Measurements from ENCODE around the gene RYR3.

RYR3 gene

DNA sequence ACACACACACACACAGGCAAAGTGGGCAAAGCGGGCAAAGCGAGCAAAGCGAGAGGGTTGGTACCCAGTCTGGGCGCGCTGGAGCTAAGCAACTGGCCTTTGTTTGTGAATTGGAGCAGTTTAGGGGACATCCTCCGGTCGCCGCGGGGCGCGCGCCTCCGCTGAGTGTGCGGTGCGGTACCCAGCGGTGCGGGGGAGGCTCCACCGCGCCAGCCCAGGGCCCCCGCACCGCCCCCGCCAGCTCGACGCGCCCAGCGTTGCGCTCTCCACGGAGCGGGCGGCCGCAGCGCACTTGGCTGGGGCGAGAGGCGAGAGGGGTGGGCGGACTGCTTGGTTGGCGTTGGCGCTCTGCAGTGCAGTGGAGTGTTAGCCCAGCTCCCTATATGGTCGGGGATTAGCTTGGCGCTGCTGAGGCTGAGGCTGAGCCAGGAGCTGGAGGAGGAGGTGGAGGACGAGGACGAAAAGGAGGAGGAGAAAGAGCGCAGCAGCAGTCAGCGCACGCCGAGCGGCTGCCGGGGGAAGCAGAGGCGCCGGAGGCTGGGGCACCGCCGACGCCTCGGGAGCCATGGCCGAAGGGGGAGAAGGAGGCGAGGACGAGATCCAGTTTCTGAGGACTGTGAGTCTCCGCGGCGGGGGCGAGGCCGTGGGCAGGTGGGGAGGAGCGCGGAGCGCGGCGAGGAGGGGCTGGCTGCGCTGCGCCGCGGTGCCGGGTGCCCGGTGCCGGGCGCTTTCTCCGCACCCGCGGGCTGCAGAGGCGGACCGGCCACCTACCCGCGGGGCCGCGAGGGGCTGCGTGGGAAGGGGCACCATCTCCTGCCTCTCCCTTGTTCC, at the start of gene RYR3:
Gene RYR3, plus strand, starts transcription at position 487 of the 831 bp plus-strand sequence. Its CDS starts 79 bp downstream, at position 566.
- no peak for DNase-seq (ENCODE audit: low read depth)

DNA sequence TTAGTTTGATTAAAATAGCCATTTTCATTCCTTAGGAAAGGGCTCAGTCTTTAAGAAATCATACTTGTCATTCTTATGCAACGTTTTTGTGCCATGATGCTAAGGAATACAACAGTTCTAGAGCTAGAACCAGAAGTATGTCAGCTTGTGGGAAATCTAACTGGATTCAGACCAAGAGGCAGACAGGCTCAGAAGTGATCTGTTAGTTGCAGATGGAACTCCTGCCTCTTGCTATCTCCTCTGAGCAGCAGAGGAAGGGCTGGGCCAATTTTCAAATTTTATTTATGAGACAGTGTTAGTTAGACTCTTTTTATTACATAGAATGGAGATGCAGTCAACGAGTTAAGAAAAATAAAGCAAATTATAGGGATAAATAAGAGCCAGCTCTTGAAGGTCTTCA, 48.5 kb upstream of the RYR3 start:
- DNase-seq (ENCODE audit: low read depth): no peak

DNA sequence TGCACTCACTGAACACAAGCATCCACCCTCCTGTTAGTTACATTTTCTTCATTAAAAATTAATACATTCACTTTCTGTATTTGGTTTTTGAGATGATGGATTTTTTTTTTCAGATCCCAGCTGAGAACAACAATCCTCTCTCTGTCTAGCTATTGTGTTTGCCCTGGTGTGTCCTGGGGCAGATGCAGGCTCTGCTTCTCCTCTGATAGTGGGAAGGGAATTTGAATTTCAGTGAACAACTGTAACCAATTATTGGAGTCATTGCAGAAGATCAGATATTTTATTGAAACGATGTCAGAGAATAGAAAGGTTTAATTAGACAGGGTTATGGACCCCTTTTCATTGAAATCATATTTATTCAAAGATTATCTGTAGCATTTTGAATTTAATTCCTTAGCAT, 33.1 kb upstream of the RYR3 start:
- no peak for DNase-seq (ENCODE audit: low read depth)

DNA sequence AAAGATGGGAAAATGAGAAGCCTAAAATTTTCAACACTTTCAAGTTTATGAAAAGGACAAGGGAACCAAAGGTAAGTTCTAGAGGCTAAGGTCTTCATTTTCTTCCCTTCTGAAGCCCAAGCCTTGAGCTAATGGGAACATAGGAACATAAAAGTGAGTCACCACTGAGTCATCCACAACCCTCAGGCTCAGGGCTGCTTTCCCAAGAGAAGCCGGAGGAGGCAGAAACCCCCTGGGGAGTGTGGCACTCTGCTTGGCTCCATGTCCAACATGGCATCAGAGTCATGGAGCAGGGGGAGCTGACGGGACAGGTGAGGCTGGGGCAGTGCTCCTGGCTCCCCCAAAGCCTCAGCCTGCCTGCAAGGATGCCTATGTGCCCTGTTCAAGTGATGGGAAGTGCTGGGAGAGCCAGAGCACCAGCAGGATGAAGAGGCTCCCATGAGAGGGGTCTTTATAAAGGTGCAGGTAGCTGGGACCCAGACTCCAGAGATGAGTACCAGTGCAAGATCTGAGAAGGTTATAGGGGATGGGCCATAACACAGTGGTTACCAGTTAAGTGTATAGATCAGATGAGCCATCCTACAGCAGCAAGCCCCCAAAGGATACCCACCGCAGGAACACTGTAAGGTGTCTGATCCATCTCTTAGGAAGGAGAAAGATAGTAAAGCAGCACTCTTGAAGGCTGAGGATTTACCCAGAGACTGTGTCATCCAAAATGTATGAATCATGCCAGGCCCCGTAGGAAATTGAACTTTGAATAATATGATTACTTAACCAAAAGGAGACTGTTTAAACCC, 31.8 kb upstream of the RYR3 start:
- peak; percentile 72 for DNase-seq (ENCODE audit: low read depth)

DNA sequence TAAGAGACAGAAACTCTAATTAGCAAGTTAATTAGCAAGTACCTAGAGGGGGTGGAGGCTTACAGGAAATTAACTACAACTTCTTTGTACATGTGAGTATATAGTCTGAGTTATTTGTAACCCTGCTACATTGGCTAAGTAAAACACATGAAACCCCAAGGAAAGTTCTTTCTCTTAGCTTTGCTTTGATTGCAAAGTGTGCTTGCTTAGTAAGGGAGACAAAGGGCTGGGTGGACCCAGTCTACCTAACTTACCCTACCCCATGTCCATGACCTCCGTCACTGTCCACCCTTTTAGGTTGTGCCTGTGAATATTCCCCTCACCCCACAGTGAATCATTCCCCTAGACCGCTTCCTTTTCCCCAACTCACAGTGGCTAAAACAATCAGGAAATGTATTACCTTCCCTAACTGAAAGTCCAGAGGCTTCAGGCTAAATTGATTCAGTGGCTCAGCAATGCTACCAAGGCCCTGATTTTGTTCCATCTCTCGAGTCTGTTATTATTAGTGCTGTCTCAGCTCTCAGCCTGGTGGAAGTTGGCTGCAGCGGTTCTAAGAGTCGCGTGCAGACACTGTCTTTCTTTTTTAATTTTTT, 31.1 kb upstream of the RYR3 start:
- peak; percentile 6 for DNase-seq (ENCODE audit: low read depth)

- no peak for DNase-seq (ENCODE audit: low read depth)
These were observed 28.3 kb upstream of the RYR3 start for GRCh38 chr15:33282226-33283020.

DNA sequence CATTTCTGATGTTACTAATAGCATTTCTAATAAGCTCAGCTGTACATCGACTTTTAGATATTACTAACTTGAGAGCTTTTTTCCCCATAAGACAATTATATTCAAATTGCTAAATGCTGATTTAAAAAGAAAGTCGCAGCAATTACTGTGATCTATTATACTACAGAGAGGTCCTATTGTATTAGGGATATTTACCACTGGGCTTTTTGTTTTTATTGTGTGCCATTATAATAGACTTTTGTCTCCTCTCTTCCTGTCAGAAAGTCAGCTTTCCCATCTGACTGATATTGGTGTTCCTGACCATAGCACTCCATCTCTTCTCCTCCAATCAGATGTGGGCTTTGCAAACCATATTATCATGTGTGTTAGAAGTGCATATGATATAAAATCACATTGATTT, 27.2 kb upstream of the RYR3 start:
- DNase-seq (ENCODE audit: low read depth): no peak

GRCh38 chr15:33284336-33284735, 26.4 kb upstream of the RYR3 start:
- no peak for DNase-seq (ENCODE audit: low read depth)

- DNase-seq (ENCODE audit: low read depth): no peak
These were observed 18.0 kb upstream of the RYR3 start for GRCh38 chr15:33292717-33293307.

DNA sequence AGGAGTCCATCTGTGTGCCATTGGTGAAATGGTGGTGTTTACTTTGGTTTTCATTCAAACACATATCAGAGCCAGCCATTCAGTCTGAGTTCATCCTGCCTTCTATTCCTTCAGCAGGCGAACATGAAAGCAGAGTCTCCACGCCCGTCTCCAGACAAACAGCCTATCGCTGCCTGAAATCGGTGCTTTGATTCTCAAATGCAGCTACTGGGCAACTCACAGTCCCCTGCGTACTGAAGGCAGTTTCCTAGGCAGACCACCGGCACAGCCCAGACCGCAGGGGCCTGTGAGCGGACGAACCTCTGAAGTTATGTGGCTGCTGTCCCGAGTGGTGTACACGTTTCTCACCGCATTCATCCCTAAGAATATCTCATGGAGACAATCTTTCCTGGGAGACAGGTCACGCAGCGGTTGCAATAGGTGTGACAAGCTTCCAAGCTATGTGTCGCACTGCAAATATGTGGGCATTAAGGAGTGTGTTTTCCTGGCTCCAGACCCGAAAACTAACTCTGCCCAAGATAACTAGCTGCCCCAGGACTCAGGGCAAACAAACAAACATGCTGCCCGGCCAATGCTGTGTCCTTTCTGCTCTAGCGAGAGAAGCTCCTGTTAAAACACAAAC, 16.9 kb upstream of the RYR3 start:
- DNase-seq (ENCODE audit: low read depth): no peak

DNA sequence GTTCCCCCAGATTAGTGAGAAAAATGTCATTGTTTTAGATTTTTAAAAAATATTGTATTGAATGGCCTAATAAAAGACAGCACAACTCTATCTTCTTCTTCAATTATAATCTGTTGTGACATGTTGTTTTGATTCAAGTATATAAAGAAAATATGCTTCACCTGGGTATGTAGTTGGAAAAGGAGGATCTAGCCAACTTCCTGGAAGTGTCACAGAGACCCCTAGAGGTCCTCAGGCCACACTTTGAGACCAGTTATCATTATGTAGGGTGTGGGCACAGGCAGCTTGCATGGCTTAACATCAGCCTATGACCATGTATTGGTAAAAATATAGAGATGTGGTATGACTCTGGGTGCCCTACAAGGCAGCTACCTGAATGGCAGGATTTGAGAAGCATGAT, 14.7 kb upstream of the RYR3 start:
- no peak for DNase-seq (ENCODE audit: low read depth)

DNA sequence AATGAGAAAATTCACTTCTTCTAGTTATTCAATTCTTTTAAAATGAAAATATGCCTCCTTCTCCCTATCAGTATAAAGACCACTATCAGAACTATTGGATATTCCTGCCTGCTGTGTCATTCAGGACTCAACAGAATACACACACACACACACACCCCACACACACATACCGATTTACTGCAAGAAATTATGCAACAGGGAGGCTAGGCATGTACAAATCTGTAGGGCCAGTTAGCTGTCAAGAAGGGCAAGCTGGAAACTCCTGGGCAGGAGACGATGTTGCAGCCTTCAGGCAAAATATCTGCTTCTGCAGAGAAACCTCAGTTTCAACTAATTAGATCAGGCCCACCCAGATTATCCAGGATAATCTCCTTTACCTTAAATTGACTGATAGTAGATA, 13.9 kb upstream of the RYR3 start:
- no peak for DNase-seq (ENCODE audit: low read depth)

GRCh38 chr15:33298631-33299030, 12.1 kb upstream of the RYR3 start:
- no peak for DNase-seq (ENCODE audit: low read depth)

- no peak for DNase-seq (ENCODE audit: low read depth)
These were observed 5.8 kb upstream of the RYR3 start for GRCh38 chr15:33304924-33305323.

GRCh38 chr15:33309602-33310276, 1.0 kb upstream of the RYR3 start:
- DNase-seq (ENCODE audit: low read depth): no peak

DNA sequence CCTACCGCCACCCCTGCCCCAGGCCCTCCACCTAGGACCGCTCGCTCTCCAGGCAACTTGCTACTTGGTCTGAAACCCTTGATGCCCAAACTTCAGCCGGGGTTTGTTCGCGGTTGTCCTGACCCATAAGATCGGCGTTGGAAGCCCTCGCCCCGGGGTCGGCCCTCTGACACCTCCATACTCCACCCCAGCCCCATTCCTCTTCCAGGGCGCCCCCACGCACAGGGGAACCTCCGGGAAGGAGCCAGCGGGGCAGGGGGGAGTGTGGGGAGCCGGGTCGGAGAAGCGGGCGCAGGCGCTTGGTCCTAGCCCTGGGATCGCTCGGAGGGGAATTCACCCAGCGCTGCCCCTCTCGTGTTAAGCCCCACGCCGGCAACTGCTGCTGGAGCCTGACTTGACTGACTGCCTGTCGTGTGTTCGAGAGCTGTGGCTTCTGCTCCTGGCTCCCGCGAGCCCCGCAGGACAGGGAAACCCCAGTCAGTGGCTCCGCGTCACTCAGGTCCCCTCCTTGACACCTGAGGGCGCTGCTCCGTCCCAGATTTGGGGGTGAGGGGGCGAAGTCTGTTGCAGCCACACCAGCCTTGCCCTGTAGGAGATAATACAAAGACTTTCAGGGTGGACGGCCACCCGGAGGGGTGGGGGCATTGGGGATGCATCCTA, 675 bp downstream of the RYR3 start:
- no peak for DNase-seq (ENCODE audit: low read depth)

- no peak for DNase-seq (ENCODE audit: low read depth)
These were observed 2.7 kb downstream of the RYR3 start for GRCh38 chr15:33313491-33313890.

GRCh38 chr15:33314069-33314468, 3.3 kb downstream of the RYR3 start:
- no peak for DNase-seq (ENCODE audit: low read depth)

- no peak for DNase-seq (ENCODE audit: low read depth)
These were observed 4.3 kb downstream of the RYR3 start for GRCh38 chr15:33315044-33315443.

GRCh38 chr15:33317896-33318295, 7.1 kb downstream of the RYR3 start:
- DNase-seq (ENCODE audit: low read depth): no peak
